ENCODE measurements around the gene IWS1.

IWS1 gene

DNA sequence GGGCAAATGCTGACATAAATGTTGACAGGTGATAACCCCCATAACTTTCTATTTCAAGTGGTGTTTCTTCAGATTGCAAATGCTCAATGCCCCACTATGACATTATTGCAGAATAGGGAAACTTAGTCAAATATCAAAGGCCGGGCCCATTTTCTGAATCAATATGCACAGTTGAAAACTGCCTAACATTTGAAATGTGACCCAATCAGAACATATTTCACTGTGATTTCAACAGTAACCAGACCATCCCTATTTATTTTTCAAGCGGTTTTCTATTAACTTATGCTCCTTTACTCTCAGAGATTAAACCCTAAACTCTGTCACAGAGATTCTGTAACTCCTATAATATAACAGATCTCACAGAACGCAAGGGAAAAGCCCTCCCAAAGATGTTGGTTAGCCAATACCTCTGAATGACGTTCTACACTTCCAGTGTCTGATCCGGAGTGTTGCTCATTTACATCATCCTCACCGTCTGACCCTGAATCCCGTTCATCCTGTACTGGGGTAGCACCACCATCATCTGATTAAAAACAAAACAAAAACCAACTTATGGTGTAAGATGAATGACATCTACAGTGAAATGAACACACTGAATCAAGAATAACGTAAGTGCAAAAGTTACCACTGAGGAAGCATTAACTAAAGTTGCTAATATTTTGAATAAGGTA lies 2.9 kb downstream of the IWS1 start:
- TF ChIP-seq, protein P1, sequence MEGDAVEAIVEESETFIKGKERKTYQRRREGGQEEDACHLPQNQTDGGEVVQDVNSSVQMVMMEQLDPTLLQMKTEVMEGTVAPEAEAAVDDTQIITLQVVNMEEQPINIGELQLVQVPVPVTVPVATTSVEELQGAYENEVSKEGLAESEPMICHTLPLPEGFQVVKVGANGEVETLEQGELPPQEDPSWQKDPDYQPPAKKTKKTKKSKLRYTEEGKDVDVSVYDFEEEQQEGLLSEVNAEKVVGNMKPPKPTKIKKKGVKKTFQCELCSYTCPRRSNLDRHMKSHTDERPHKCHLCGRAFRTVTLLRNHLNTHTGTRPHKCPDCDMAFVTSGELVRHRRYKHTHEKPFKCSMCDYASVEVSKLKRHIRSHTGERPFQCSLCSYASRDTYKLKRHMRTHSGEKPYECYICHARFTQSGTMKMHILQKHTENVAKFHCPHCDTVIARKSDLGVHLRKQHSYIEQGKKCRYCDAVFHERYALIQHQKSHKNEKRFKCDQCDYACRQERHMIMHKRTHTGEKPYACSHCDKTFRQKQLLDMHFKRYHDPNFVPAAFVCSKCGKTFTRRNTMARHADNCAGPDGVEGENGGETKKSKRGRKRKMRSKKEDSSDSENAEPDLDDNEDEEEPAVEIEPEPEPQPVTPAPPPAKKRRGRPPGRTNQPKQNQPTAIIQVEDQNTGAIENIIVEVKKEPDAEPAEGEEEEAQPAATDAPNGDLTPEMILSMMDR (IDR thresholded peaks at IDR 0.05; ENCODE audit: poor library complexity, severe bottlenecking), result no peak
- Histone ChIP-seq H3K4me1 (ENCODE audit: insufficient read depth, poor library complexity, severe bottlenecking) (peaks cover 5% of the 10 kb centered on the region), H3K27me3 (ENCODE audit: insufficient read depth, poor library complexity, severe bottlenecking) (no peaks in the 10 kb centered on the region), H3K36me3 (ENCODE audit: low read depth) (peaks cover 55% of the 10 kb centered on the region), H3K9me3 (ENCODE audit: severe bottlenecking) (no peaks in the 10 kb centered on the region), H3K27ac (ENCODE audit: poor library complexity, severe bottlenecking) (no peak overlapping the region), H3K4me3 (ENCODE audit: severe bottlenecking) (no peak overlapping the region)
- no peak for DNase-seq (ENCODE audit: low spot score)
- ATAC-seq (ENCODE audit: low read depth), result no peak

DNA sequence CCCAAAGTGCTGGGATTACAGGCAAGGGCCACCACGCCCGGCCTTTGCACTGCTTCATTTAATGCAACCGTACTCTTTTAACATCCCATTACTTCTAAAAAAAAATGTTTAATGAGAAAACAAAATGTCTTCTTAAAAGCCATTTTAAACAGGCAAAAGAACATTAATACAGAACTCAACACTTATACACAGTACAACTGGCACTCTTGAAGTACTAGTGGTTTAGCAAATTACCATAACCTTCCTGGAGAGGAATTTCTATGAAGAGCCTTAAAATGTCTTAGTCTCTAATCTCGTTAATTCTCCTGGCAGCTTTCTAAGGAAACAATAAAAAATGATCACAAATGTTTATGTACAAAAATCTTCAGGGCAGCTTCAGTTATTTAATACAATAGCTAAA lies 5.9 kb downstream of the IWS1 start:
- H3K27me3 ChIP-seq (ENCODE audit: insufficient read depth, poor library complexity, severe bottlenecking), result no peaks in the 10 kb centered on the region
- no peaks in the 10 kb centered on the region for H3K9me3 ChIP-seq (ENCODE audit: severe bottlenecking)
- H3K4me3 ChIP-seq (ENCODE audit: severe bottlenecking), result no peak overlapping the region
- no peak for ATAC-seq (ENCODE audit: low read depth)
- H3K27ac ChIP-seq (ENCODE audit: poor library complexity, severe bottlenecking), result no peak overlapping the region
- no peaks in the 10 kb centered on the region for H3K4me1 ChIP-seq (ENCODE audit: insufficient read depth, poor library complexity, severe bottlenecking)
- H3K36me3 ChIP-seq (ENCODE audit: low read depth), result peaks cover 80% of the 10 kb centered on the region
- DNase-seq (ENCODE audit: low spot score), result no peak
- TF ChIP-seq, protein P1 (IDR thresholded peaks at IDR 0.05; ENCODE audit: poor library complexity, severe bottlenecking), result no peak

DNA sequence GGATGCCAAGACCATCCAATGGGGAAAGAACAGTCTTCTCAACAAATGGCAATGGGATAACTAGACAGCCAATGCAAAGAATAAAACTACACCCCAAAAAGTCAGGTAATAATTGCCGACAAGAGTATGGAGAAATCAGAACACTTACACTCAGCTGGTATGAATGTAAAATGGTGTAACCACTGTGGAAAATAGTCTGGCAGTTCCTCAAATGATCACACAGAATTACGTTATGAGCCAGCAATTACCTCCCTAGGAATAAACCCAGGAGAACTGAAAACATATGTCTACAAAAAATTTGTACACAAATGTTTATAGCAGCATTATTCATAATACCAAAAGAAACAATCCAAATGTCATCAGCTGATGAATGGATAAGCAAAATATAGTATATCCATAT lies 8.8 kb downstream of the IWS1 start:
- H3K27me3 ChIP-seq (ENCODE audit: insufficient read depth, poor library complexity, severe bottlenecking), result no peaks in the 10 kb centered on the region
- ATAC-seq (ENCODE audit: low read depth) (no peak), DNase-seq (ENCODE audit: low spot score) (no peak)
- TF ChIP-seq, protein P1 (IDR thresholded peaks at IDR 0.05; ENCODE audit: poor library complexity, severe bottlenecking), result no peak
- peaks cover 64% of the 10 kb centered on the region for H3K36me3 ChIP-seq (ENCODE audit: low read depth)
- H3K9me3 ChIP-seq (ENCODE audit: severe bottlenecking), result no peaks in the 10 kb centered on the region
- no peaks in the 10 kb centered on the region for H3K4me1 ChIP-seq (ENCODE audit: insufficient read depth, poor library complexity, severe bottlenecking)
- H3K4me3 ChIP-seq (ENCODE audit: severe bottlenecking), result no peak overlapping the region
- H3K27ac ChIP-seq (ENCODE audit: poor library complexity, severe bottlenecking), result no peak overlapping the region

DNA sequence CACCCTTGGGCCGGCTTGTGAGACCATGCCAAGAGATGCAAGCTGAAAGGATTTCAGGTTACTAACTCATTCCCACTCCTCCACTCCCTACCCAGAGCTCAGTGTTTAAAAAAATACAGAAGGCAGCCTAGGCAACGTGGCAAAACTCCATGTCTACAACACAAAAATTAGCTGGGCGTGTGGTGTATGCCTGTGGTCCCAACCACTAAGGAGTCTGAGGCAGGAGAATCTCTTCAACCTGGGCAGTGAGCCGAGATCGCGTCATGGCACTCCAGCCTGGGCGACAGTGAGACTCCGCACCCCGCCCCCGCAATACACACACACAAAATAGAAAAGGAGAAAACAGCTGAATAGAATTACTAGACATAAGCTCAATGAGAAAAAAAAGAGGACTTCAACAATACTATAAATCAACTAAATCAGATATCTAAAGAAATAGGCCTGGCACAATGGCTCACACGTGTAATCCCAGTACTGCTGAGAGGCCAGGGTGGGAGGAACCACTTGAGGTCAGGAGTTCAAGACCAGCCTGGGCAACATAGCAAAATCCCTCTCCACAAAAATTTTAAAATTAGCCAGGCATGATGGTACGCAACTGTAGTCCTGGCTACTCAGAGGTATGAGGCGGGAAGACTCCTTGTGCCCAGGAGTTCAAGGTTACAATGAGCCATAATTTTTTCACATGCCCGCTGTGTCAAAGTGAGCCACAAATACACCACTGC lies 10.1 kb downstream of the IWS1 start:
- DNase-seq (ENCODE audit: low spot score) (no peak), ATAC-seq (ENCODE audit: low read depth) (no peak)
- TF ChIP-seq, protein P1 (IDR thresholded peaks at IDR 0.05; ENCODE audit: poor library complexity, severe bottlenecking), result no peak
- no peak overlapping the region for H3K27ac ChIP-seq (ENCODE audit: poor library complexity, severe bottlenecking)
- H3K9me3 ChIP-seq (ENCODE audit: severe bottlenecking), result no peaks in the 10 kb centered on the region
- H3K36me3 ChIP-seq (ENCODE audit: low read depth), result peaks cover 51% of the 10 kb centered on the region
- no peaks in the 10 kb centered on the region for H3K27me3 ChIP-seq (ENCODE audit: insufficient read depth, poor library complexity, severe bottlenecking)
- no peak overlapping the region for H3K4me3 ChIP-seq (ENCODE audit: severe bottlenecking)
- no peaks in the 10 kb centered on the region for H3K4me1 ChIP-seq (ENCODE audit: insufficient read depth, poor library complexity, severe bottlenecking)

All from RWPE2 (cell line).